ENCODE measurements around the gene TP53I13.
"Not testable (repeated sequence)": the region's sequence is repeated elsewhere in the genome, so short reads cannot be mapped to it uniquely, and the experiment has no call there.

The TP53I13 gene, protein sequence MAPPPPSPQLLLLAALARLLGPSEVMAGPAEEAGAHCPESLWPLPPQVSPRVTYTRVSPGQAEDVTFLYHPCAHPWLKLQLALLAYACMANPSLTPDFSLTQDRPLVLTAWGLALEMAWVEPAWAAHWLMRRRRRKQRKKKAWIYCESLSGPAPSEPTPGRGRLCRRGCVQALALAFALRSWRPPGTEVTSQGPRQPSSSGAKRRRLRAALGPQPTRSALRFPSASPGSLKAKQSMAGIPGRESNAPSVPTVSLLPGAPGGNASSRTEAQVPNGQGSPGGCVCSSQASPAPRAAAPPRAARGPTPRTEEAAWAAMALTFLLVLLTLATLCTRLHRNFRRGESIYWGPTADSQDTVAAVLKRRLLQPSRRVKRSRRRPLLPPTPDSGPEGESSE

DNA sequence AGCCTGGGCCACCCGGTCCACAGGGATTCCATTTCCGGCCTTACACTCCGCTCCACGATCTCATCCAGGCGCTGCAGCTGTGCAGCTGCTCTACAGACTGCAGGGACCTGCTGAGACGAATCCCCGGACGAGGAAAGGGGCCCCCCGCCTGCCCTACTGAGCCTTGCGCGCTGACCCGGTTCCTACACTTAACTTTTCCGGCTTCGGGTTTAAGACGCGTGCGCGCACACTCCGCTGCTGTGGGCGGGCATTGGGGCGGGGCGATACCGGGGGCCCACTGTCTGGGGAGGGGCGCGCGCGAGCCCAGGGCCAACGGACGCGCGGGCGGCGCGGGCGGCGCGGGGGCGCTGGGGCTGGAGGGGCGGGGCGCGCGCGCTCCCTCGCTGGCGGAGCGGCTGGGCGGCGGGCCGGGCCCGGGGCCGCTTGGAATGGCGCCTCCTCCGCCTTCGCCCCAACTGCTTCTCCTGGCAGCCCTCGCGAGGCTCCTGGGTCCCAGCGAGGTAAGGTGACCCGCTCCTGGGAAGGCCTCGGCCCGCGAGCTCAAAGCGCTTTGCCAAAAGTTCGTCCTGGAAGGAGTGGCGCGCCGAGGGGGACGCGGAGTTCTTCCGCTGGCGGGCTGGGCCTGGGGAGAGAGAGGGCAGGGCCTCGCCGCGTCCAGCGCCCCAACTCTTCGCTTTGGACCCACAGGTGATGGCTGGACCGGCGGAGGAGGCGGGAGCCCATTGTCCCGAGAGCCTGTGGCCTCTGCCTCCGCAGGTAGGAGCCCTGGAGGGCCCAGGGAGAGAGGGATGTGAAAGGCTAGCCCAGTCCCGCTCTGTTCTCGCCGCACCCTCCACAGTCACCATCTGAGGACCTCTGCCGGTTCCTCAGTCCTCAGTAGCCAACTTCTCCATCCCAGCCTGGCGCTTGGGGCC, at the start of gene TP53I13:
Gene TP53I13, plus strand, starts transcription at position 371 of the 914 bp plus-strand sequence. Its CDS starts 58 bp downstream, at position 429.
- no peaks in the 10 kb centered on the region for H3K9me3 Mint-ChIP-seq
- H3K27ac Mint-ChIP-seq = peak within 1 kb of the TSS; percentile 93
- H3K36me3 Mint-ChIP-seq (ENCODE audit: low read depth) = peaks cover 6% of the 10 kb centered on the region
- H3K27me3 Mint-ChIP-seq = no peaks in the 10 kb centered on the region
- H3K4me1 Mint-ChIP-seq (ENCODE audit: low read depth) = peaks cover 35% of the 10 kb centered on the region
- H3K4me3 Mint-ChIP-seq = peak within 1 kb of the TSS; percentile 90

DNA sequence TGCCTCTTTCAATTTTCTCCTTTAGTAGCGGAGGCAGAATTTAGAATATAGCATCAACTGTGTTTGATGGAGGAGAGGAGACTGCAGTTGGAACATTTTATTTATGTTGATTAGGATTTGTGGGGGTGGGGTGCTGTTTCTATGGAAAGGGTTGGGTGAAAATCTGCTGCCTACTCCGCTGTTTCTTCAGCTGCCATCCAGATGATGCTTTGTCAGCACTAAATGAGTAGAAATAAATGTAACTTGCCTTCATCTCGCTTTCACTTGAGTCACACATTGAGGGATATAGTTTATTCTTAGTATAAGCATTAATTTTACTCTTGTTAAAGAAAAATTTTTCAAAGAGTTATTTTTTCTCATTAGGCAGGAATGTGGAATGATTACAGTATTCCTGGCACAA, 43.8 kb upstream of the TP53I13 start:
- Mint-ChIP-seq H3K27ac (no peak overlapping the region), H3K36me3 (ENCODE audit: low read depth) (peaks cover 18% of the 10 kb centered on the region), H3K4me3 (no peak overlapping the region), H3K27me3 (no peaks in the 10 kb centered on the region), H3K4me1 (ENCODE audit: low read depth) (no peaks in the 10 kb centered on the region), H3K9me3 (no peaks in the 10 kb centered on the region)

DNA sequence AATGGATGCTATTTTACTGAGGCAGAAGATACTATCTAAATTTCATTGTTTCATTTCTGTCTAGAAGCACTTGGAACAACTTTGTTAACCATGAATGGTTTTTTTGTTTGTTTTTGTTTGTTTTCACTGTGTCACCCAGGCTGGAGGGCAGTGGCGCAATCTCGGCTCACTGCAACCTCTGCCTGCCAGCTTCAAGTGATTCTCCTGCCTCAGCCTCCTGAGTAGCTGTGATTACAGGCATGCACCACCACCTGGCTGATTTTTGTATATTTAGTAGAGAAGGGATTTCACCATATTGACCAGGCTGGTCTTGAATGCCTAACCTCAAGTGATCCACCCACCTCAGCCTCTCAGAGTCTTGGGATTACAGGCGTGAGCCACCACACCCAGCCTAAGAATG, 42.2 kb upstream of the TP53I13 start:
- H3K27me3 Mint-ChIP-seq = no peaks in the 10 kb centered on the region
- H3K27ac Mint-ChIP-seq = no peak overlapping the region
- H3K36me3 Mint-ChIP-seq (ENCODE audit: low read depth) = peaks cover 22% of the 10 kb centered on the region
- H3K4me3 Mint-ChIP-seq = no peak overlapping the region
- H3K9me3 Mint-ChIP-seq = no peaks in the 10 kb centered on the region
- no peaks in the 10 kb centered on the region for H3K4me1 Mint-ChIP-seq (ENCODE audit: low read depth)

DNA sequence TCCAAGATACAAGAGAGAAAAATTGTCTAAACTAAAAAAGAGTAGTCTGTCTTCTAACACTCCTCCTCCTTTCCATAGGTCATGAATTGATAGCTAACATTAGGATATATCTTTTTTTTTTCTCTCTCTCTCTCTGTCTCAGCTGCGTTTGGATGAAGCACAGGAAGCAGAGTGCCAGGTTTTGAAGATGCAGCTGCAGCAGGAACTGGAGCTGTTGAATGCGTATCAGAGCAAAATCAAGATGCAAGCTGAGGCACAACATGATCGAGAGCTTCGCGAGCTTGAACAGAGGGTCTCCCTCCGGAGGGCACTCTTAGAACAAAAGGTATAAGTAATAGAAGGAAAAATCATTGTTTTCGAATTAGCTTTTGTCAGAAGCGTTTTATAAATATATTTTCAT, 34.5 kb upstream of the TP53I13 start:
- Mint-ChIP-seq H3K36me3 (ENCODE audit: low read depth) (peaks cover 30% of the 10 kb centered on the region), H3K4me3 (no peak overlapping the region), H3K27ac (no peak overlapping the region), H3K27me3 (no peaks in the 10 kb centered on the region), H3K9me3 (no peaks in the 10 kb centered on the region), H3K4me1 (ENCODE audit: low read depth) (no peaks in the 10 kb centered on the region)

DNA sequence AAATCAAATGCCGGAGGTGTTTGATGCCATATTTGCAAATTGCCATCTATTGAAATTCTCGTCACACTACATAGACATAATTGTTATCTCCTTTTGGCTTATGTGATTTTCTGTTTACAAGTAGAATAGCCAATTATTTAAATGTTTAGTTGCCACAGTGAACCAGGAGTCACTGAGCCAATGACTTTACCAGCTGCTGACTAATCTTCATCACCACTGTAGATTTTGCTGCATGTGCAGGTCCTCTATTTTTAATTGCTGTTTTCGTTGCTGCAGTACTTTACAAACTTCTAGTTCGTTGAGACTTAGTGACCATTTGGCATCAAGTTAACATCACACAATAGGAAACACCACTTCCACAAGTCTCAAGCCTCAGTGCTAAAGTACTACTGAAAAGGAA, 24.4 kb upstream of the TP53I13 start:
- no peak overlapping the region for H3K4me3 Mint-ChIP-seq
- peaks cover 29% of the 10 kb centered on the region for H3K36me3 Mint-ChIP-seq (ENCODE audit: low read depth)
- H3K27me3 Mint-ChIP-seq = no peaks in the 10 kb centered on the region
- peaks cover 9% of the 10 kb centered on the region for H3K4me1 Mint-ChIP-seq (ENCODE audit: low read depth)
- no peak overlapping the region for H3K27ac Mint-ChIP-seq
- H3K9me3 Mint-ChIP-seq = no peaks in the 10 kb centered on the region

DNA sequence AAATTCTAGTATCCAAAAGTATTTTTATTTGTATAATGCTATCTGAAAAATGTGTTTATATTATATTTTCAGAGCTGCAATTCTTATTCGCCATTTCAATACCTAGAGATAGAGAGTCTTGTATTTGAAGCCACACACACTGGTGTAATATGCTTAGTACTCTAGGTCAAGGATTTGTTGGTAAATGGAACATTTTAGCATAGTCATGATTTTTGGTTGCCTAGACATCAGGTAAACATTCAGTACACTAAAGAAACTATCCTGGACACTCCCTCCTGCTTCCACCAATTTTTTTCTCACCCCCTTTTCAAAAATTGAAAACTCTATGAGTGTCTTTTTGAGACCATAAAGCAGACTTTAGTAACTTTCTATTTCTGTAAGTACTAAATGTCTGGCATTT, 22.4 kb upstream of the TP53I13 start:
- no peak overlapping the region for H3K4me3 Mint-ChIP-seq
- peaks cover 15% of the 10 kb centered on the region for H3K4me1 Mint-ChIP-seq (ENCODE audit: low read depth)
- H3K27ac Mint-ChIP-seq = no peak overlapping the region
- no peaks in the 10 kb centered on the region for H3K9me3 Mint-ChIP-seq
- H3K36me3 Mint-ChIP-seq (ENCODE audit: low read depth) = peaks cover 19% of the 10 kb centered on the region
- H3K27me3 Mint-ChIP-seq = no peaks in the 10 kb centered on the region

DNA sequence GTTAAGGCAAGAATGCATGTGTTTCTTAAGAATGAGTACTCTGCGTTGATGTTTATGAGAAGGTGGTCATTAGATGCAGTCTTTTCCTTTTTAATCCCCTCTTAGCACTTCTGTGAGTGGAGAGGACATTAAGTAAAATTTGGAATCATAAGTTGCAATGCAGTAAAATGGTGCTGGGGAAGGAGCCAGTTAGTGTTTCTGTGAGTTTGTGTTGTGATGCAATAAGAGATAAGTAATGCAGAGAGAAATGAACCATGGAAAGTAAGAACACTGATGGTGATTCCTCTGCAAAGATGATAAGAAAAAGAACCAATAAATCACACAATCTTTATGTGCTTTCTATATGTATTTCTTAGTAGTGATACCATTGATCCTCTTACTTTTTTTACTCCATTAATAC, 21.7 kb upstream of the TP53I13 start:
- H3K4me1 Mint-ChIP-seq (ENCODE audit: low read depth) = peaks cover 15% of the 10 kb centered on the region
- no peak overlapping the region for H3K27ac Mint-ChIP-seq
- H3K36me3 Mint-ChIP-seq (ENCODE audit: low read depth) = peaks cover 19% of the 10 kb centered on the region
- H3K27me3 Mint-ChIP-seq = no peaks in the 10 kb centered on the region
- H3K4me3 Mint-ChIP-seq = no peak overlapping the region
- H3K9me3 Mint-ChIP-seq = no peaks in the 10 kb centered on the region

DNA sequence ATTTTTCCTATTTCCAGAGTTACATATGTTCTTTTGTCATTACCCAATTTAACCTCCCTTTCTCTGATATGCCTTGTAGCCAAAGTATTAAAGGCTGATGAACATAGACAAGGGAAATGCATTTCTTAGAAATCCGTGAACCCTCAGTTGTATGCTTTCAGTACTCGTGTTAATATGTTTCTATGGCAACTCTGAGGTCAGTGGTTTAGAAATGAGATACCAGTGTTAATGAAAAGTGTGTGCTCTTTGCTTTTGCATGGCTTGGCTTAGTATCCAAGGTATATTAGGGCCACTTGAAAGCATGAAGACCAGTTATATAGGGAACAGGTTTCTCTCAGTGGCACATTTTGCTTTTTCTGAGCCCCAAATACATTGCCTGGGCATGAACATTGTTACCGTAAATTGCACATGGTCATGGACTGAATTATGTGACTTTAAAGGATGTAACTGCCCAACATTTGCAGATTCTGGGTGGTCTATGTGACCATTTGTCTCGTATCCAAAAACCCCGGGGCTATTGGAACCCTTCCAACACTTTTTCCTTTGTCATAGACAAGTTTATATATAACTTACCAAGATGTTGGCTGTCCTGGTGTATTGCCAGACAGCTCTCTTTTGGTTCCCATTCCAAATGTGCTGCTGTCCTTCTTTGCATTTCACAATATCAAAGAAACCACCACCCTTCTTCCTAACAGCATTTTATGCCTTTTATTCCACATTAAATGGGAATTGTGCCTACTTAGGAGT, 19.2 kb upstream of the TP53I13 start:
- H3K36me3 Mint-ChIP-seq (ENCODE audit: low read depth) = peaks cover 6% of the 10 kb centered on the region
- H3K9me3 Mint-ChIP-seq = no peaks in the 10 kb centered on the region
- peaks cover 15% of the 10 kb centered on the region for H3K4me1 Mint-ChIP-seq (ENCODE audit: low read depth)
- H3K27me3 Mint-ChIP-seq = no peaks in the 10 kb centered on the region
- no peak overlapping the region for H3K4me3 Mint-ChIP-seq
- no peak overlapping the region for H3K27ac Mint-ChIP-seq

DNA sequence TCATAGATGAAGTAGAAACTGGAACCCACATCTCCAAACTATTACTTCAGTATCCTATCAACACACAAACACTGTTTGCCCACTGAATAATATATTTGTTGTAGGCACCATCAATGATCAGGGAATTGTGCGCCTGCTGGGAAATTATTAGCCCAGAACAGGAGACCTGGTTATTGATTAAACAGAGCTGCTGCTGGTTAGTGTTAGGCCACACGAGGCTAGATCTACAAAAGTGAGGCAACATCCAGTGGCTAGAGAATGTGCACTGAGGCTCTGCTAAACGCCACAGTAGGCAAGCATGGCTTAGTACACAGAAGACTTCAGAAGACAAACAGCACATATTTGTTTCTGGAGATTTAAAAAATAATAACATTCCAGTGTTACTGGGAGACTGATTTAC, 12.7 kb upstream of the TP53I13 start:
- Mint-ChIP-seq H3K36me3 (ENCODE audit: low read depth) (peaks cover 2% of the 10 kb centered on the region), H3K4me3 (no peak overlapping the region), H3K4me1 (ENCODE audit: low read depth) (peaks cover 33% of the 10 kb centered on the region), H3K27ac (no peak overlapping the region), H3K9me3 (no peaks in the 10 kb centered on the region), H3K27me3 (no peaks in the 10 kb centered on the region)

DNA sequence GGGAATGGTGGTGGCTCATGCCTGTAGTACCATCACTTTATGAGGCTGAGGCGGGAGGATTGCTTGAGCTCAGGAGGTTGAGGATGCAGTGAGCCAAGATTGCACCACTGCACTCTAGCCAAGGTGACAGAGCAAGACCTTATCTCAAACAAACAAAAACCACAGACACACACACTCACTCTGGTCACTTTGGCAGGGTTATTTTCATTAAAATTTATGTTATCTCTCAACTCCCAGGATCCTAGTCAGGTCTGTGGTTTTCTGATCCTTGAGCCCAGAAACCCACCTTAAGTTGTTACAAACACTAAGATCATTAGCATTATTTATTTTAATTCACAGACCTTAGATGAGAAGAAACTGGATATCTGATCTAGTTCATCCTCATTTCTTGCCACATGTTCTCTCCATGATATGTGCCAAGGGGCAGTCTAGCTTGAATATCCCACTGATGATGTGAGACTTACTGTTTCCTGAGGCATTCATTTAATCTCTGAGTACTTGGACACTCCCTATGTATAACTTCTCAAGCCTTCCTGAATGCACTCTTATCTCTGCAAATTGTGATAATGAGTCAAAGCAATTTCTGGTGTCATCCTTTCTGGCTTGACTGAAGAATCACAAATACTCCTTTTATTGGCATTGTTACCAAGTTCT, 11.3 kb upstream of the TP53I13 start:
- H3K27ac Mint-ChIP-seq = peak overlapping the region; percentile 45
- no peak overlapping the region for H3K4me3 Mint-ChIP-seq
- no peaks in the 10 kb centered on the region for H3K27me3 Mint-ChIP-seq
- peaks cover 41% of the 10 kb centered on the region for H3K4me1 Mint-ChIP-seq (ENCODE audit: low read depth)
- H3K9me3 Mint-ChIP-seq = no peaks in the 10 kb centered on the region
- H3K36me3 Mint-ChIP-seq (ENCODE audit: low read depth) = peaks cover 10% of the 10 kb centered on the region

DNA sequence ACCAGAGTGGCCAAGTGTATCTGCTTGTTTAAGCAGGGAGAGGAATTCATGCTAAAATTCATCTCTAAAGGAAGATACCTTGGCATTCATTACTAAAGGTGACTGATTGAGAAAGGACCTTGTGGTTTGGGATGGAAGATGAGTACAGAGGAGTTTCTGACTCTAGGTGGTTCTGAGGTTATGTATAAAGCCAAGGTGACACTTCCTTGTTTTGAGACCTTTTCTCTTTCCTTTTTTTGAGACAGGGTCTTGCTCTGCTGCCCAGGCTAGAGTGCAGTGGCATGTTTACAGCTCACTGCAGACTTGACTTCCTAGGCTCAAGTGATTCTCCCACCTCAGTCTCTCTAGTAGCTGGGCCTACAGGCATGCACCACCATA, 10.8 kb upstream of the TP53I13 start:
- Mint-ChIP-seq H3K4me1 (ENCODE audit: low read depth) (peaks cover 46% of the 10 kb centered on the region), H3K4me3 (no peak overlapping the region), H3K9me3 (no peaks in the 10 kb centered on the region), H3K27me3 (no peaks in the 10 kb centered on the region), H3K27ac (peak overlapping the region; percentile 45), H3K36me3 (ENCODE audit: low read depth) (peaks cover 13% of the 10 kb centered on the region)

DNA sequence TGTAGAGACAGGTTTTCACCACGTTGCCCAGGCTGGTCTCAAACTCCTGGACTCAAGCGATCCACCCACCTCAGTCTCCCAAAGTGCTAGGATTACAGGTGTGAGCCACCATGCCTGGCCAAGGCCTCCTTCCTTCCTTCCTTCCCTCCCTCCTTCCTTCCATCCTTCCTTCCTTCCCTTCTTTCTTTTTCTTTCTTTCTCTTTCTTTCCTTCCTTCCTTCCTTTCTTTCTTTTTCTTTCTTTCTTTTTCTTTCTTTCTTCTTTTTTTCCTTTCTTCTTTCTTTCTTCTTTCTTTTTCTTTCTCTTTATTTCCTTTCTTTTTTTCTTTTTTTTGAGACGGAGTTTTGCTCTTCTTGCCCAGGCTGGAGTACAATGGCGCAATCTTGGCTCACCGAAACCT, 10.4 kb upstream of the TP53I13 start:
- H3K9me3 Mint-ChIP-seq, H3K27me3 Mint-ChIP-seq, H3K4me3 Mint-ChIP-seq, H3K27ac Mint-ChIP-seq: not testable (repeated sequence)
- Mint-ChIP-seq H3K36me3 (ENCODE audit: low read depth) (peaks cover 17% of the 10 kb centered on the region), H3K4me1 (ENCODE audit: low read depth) (peaks cover 50% of the 10 kb centered on the region)

DNA sequence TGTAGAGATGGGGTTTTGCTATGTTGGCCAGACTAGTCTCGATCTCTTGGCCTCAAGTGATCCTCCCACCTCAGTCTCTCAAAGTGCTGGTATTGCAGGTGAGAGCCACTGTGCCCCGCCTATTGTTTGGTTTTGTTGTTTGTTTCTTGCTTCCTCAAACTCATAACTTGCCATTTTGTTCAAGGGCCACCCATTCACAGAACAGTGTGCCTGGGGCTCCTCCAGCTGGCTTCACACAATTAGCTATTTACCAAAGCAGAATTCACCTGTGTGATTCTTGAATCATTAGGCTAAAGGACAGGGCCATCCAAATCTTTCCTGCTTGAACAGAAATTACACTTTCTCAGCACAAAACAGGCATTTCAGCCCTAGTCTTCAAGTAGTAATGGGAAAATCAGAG, 8.9 kb upstream of the TP53I13 start:
- H3K27ac Mint-ChIP-seq = no peak overlapping the region
- no peaks in the 10 kb centered on the region for H3K9me3 Mint-ChIP-seq
- H3K27me3 Mint-ChIP-seq = no peaks in the 10 kb centered on the region
- peaks cover 59% of the 10 kb centered on the region for H3K4me1 Mint-ChIP-seq (ENCODE audit: low read depth)
- no peak overlapping the region for H3K4me3 Mint-ChIP-seq
- peaks cover 17% of the 10 kb centered on the region for H3K36me3 Mint-ChIP-seq (ENCODE audit: low read depth)

DNA sequence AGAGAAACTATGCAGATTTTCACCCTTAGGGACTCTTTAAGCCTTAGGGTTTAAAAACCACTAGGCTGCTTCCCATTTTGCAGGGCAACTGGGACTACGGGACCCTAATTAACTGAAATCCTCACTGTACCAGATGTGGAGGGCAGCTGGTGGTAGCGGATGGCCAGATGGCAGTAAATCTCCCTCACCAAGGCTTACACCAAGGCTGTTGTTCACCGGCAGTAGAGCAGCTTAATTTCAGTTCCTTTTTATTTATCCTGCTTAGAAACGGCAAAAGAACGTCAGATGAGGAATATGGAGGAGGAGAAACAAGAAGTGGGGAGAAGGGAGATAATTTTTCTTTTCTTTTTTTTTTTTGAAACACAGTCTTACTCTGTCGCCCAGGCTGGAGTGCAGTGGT, 8.2 kb upstream of the TP53I13 start:
- Mint-ChIP-seq H3K9me3 (no peaks in the 10 kb centered on the region), H3K36me3 (ENCODE audit: low read depth) (peaks cover 17% of the 10 kb centered on the region), H3K27ac (no peak overlapping the region), H3K27me3 (no peaks in the 10 kb centered on the region), H3K4me1 (ENCODE audit: low read depth) (peaks cover 63% of the 10 kb centered on the region), H3K4me3 (no peak overlapping the region)
